Measurements from ENCODE around the gene ANTXR2. TPM values are rescaled to one million over a fixed set of nuclear protein-coding genes. Genes with fewer than 3 reads are reported as not detected.

ANTXR2 gene
- total and polyA plus RNA-seq, 9 of the 15 experiments (the other 6 are each of a cell fraction or from before 2014, with no cell fraction given) = 10.1 to 83.8 (median 60.3) TPM

DNA sequence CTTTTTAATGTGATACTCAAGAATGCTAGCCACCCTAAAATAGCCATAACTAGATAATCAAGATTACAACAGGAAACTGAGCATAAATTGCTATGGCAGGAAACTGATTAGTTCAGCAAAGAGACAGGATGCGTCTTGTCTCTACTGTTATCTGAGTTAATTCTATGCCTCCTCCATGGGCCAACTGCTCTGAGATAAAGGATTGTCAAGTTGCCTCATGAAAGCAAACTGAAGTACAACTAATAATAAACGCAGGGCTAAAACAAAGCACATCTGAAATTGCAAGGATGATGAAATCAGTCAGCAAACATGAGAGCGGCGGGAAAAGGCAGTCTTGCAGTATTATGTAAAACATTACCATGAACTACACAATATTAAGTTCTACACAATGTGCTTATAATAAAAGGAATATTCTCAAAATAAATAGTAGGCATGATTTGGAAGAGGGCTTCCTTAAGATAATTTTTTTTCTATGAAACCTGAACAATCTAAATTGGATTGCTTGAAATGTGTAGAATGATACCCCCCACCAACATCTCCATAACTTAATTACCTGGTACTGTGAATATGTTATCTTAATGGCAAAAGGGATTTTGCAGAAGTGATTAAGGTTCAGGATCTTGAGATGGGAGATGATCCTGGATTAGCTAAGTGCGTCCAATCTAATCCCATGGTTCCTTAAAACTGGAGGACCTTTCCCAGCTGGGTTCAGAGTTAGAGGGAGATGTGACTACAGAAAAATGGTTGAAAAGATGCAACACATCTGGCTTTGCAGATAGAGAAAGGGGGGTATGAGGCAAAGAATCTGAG is 65.9 kb downstream of the ANTXR2 start (continued):
- TF ChIP-seq ARID1B (IDR thresholded peaks at IDR 0.05) = peak; percentile 96
- TF ChIP-seq, protein P1, sequence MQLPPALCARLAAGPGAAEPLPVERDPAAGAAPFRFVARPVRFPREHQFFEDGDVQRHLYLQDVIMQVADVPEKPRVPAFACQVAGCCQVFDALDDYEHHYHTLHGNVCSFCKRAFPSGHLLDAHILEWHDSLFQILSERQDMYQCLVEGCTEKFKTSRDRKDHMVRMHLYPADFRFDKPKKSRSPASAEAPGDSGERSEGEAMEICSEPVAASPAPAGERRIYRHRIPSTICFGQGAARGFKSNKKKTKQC (CRISPR knock-in tag; IDR thresholded peaks at IDR 0.05) = no peak
- TF ChIP-seq, protein P2, sequence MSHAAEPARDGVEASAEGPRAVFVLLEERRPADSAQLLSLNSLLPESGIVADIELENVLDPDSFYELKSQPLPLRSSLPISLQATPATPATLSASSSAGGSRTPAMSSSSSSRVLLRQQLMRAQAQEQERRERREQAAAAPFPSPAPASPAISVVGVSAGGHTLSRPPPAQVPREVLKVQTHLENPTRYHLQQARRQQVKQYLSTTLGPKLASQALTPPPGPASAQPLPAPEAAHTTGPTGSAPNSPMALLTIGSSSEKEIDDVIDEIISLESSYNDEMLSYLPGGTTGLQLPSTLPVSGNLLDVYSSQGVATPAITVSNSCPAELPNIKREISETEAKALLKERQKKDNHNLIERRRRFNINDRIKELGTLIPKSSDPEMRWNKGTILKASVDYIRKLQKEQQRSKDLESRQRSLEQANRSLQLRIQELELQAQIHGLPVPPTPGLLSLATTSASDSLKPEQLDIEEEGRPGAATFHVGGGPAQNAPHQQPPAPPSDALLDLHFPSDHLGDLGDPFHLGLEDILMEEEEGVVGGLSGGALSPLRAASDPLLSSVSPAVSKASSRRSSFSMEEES (CRISPR knock-in tag; IDR thresholded peaks at IDR 0.05) = no peak
- no peak for TF ChIP-seq NR2C2 (CRISPR knock-in tag; IDR thresholded peaks at IDR 0.05)
- TF ChIP-seq NR2C2 (tag; IDR thresholded peaks at IDR 0.05) = peak; percentile 47; the same call in 1 of the 2 replicates
- peak in 1 of 2 experiments; percentile 60; a peak in 2 of 4 replicates for TF ChIP-seq ETV6 (IDR thresholded peaks at IDR 0.05; ENCODE audit: borderline replicate concordance in 1 of 2, low read depth in 2 of 2, low read length in 1 of 2)
- no peak for TF ChIP-seq ETV6 (CRISPR knock-in tag; IDR thresholded peaks at IDR 0.05; ENCODE audit: borderline replicate concordance)
- TF ChIP-seq, protein P3, sequence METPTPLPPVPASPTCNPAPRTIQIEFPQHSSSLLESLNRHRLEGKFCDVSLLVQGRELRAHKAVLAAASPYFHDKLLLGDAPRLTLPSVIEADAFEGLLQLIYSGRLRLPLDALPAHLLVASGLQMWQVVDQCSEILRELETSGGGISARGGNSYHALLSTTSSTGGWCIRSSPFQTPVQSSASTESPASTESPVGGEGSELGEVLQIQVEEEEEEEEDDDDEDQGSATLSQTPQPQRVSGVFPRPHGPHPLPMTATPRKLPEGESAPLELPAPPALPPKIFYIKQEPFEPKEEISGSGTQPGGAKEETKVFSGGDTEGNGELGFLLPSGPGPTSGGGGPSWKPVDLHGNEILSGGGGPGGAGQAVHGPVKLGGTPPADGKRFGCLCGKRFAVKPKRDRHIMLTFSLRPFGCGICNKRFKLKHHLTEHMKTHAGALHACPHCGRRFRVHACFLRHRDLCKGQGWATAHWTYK (CRISPR knock-in tag; IDR thresholded peaks at IDR 0.05) = no peak
- no peak for TF ChIP-seq JUNB (CRISPR knock-in tag; conservative IDR thresholded peaks at IDR 0.05)
- no peak for TF ChIP-seq CHD1 (IDR thresholded peaks at IDR 0.05; ENCODE audit: low read length)
- TF ChIP-seq PML (IDR thresholded peaks at IDR 0.05; ENCODE audit: low read length) = peak; percentile 66; the same call in 1 of the 2 replicates
- peak; percentile 63; the same call in 1 of the 2 replicates for TF ChIP-seq STAT5A (IDR thresholded peaks at IDR 0.05; ENCODE audit: borderline replicate concordance, low read length)
- TF ChIP-seq EP400 (IDR thresholded peaks at IDR 0.05) = peak; percentile 83
- no peak for TF ChIP-seq PCBP1 (IDR thresholded peaks at IDR 0.05; ENCODE audit: low read depth, low read length, poor library complexity, severe bottlenecking)
- TF ChIP-seq, protein P4, sequence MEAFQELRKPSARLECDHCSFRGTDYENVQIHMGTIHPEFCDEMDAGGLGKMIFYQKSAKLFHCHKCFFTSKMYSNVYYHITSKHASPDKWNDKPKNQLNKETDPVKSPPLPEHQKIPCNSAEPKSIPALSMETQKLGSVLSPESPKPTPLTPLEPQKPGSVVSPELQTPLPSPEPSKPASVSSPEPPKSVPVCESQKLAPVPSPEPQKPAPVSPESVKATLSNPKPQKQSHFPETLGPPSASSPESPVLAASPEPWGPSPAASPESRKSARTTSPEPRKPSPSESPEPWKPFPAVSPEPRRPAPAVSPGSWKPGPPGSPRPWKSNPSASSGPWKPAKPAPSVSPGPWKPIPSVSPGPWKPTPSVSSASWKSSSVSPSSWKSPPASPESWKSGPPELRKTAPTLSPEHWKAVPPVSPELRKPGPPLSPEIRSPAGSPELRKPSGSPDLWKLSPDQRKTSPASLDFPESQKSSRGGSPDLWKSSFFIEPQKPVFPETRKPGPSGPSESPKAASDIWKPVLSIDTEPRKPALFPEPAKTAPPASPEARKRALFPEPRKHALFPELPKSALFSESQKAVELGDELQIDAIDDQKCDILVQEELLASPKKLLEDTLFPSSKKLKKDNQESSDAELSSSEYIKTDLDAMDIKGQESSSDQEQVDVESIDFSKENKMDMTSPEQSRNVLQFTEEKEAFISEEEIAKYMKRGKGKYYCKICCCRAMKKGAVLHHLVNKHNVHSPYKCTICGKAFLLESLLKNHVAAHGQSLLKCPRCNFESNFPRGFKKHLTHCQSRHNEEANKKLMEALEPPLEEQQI (IDR thresholded peaks at IDR 0.05) = peak; percentile 64; the same call in 1 of the 2 replicates
- TF ChIP-seq CTBP1 (IDR thresholded peaks at IDR 0.05; ENCODE audit: borderline replicate concordance) = peak; percentile 90
- TF ChIP-seq DPF2 (IDR thresholded peaks at IDR 0.05) = peak; percentile 95
- peak in 1 of 2 experiments; percentile 95; a peak in 2 of 4 replicates for TF ChIP-seq TBL1XR1 (IDR thresholded peaks at IDR 0.05; ENCODE audit: low read length in 2 of 2)
- TF ChIP-seq E2F3 (CRISPR knock-in tag; IDR thresholded peaks at IDR 0.05) = 0 out of 2 replicates have a peak, but pooled peaks have one; percentile 48
- TF ChIP-seq, protein P5, sequence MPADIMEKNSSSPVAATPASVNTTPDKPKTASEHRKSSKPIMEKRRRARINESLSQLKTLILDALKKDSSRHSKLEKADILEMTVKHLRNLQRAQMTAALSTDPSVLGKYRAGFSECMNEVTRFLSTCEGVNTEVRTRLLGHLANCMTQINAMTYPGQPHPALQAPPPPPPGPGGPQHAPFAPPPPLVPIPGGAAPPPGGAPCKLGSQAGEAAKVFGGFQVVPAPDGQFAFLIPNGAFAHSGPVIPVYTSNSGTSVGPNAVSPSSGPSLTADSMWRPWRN (IDR thresholded peaks at IDR 0.05; ENCODE audit: low read depth) = peak; percentile 81; the same call in 1 of the 2 replicates
- TF ChIP-seq ZNF175 (CRISPR knock-in tag; IDR thresholded peaks at IDR 0.05; ENCODE audit: low read depth) = peak; percentile 21; the same call in 1 of the 2 replicates

All from K562 (cell line).